Immature natural killer cell (primary cell): Measurements from ENCODE around the gene SHC1. TPM values are rescaled to one million over a fixed set of nuclear protein-coding genes. Genes with fewer than 3 reads are reported as not detected.

ENCODE experiments used
- DNase-seq, 3 donors: peaks; one replicate each; pipeline ENCODE4 v3.0.0; 2022; ENCODE audit warnings: mixed read lengths in 1 of 3
- H3K27ac Mint-ChIP-seq, 6 donors: one replicate each; pipeline ENCODE4 v1.8.0; 2020; ENCODE audit warnings: mixed read lengths in 6 of 6, mild to moderate bottlenecking in 5 of 6, inconsistent platforms in 4 of 6, moderate library complexity in 3 of 6
- H3K27me3 Mint-ChIP-seq, 3 donors: one replicate each; pipeline ENCODE4 v1.8.0; 2020 to 2021; ENCODE audit warnings: low read depth in 3 of 3, mild to moderate bottlenecking in 3 of 3, mixed read lengths in 3 of 3, moderate library complexity in 3 of 3, inconsistent platforms in 1 of 3
- H3K36me3 Mint-ChIP-seq, 3 donors: one replicate each; pipeline ENCODE4 v1.8.0; 2020; ENCODE audit warnings: mixed read lengths in 3 of 3, inconsistent platforms in 2 of 3, mild to moderate bottlenecking in 2 of 3
- H3K4me1 Mint-ChIP-seq, 2 donors: one replicate each; pipeline ENCODE4 v1.8.0; 2020; ENCODE audit warnings: inconsistent platforms in 2 of 2, mild to moderate bottlenecking in 2 of 2, mixed read lengths in 2 of 2, moderate library complexity in 1 of 2
- H3K4me3 Mint-ChIP-seq, 5 donors: one replicate each; pipeline ENCODE4 v1.8.0; 2020; ENCODE audit warnings: mild to moderate bottlenecking in 5 of 5, mixed read lengths in 5 of 5, inconsistent platforms in 3 of 5, moderate library complexity in 3 of 5
- H3K9me3 Mint-ChIP-seq, 6 donors: one replicate each; pipeline ENCODE4 v1.8.0; 2020; ENCODE audit warnings: mild to moderate bottlenecking in 6 of 6, mixed read lengths in 6 of 6, inconsistent platforms in 4 of 6, moderate library complexity in 3 of 6
- polyA plus RNA-seq, 3 donors: library from polyadenylated mRNA; unstranded; fragments of 300-500 nt; fragmentation: Illumina TruSeq; gene quantifications; one replicate each; pipeline ENCODE4 v1.2.3, GENCODE V29; 2021

Gene SHC1
- polyA plus RNA-seq, 3 donors from 2014 or later, result 32.3 to 49.4 (median 42.5) TPM

DNA sequence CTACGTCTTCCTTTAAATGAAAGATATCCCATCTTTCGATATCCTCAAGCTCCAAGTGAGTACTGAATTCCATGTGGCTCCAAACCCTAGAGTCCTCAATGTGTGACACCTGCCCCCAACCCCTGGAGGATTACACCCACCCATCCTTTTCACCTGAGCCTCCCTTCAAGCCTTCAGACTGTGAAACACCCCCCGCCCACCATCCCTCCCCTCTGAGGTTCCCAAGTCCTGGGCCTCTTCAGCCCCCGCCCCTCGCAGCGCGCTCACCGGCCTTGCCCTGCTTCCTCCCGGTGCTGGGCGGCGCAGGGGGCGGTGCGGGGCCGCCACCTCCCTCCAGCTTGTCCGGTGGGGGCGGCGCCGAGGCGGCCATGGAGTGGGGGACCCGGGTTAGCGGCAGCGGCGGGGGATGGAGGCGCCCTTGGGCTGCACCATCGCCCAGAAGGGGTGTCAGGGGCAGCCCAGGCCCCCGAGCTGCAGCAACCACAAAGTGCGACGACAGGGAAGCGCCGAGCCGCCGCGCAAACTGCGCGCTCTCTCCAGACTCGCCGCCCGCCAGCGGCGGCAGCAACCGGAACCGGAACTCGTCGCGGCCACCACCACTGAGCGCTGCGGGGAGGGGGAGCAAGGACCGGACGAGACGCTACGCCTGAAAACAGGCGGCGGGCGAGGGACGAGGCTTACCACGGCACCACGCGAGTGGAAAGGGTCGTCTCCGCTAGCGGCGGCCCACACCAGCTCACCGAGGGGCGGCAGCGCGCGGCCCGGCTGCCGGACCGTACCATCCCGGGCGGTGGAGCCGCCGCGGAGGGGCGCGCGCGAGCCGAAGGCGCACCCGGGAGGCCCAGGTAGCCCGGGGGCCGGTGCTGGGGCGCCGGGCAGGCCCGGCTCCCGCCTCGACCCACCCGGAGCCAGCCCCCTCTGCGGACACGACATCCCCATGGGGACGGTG is 9.1 kb downstream of the SHC1 start, which contains the start of gene PYGO2:
Gene PYGO2, minus strand, starts transcription at position 576 of the 949 bp plus-strand sequence. Its CDS starts 206 bp downstream, at position 370.
- peaks cover 30 to 39% of the 10 kb centered on the region in 2 donors for H3K4me1 Mint-ChIP-seq

DNA sequence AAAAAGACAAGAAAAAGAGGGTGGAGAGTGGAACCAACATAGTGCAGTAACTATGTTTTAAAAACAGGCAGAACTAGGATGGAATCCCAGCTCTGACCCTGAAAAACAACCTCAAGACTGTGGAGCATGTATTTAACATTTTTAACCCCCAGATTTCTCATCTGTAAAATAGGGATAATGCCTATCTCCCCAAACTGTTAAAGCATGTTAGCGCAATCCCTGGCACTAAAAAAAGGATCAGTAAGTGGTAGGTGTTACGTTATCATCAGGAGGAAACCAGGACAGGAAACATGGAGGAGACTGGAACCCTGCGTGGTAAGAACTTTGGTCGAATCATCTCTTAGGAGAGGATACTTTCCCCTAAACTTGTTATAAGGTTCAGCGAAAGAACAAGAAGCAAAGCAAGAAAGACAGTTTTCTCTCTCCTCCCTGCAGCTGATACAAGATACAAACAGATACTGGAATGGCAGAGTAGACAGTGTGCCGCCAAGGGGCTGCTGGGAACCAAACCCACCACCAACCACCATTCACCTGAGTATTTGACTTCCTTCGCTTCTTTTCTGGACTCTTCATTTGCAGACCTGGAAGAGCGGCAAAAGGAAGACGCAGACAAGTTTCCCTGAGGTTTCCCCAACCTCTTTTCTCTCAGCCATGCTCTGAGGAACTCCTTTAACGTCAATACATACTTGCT is 10.0 kb downstream of the SHC1 start:
- Mint-ChIP-seq H3K27ac (peak overlapping the region; percentile 91 to 96 (median 95)), H3K4me1 (peaks cover 39 to 48% of the 10 kb centered on the region in 2 donors), H3K27me3 (peaks cover 6 to 9% (median 6%) of the 10 kb centered on the region in 3 donors), H3K4me3 (peak overlapping the region; percentile 90 to 95 (median 92)), H3K36me3 (peaks cover 0 to 10% (median 10%) of the 10 kb centered on the region in 3 donors), H3K9me3 (no peaks in the 10 kb centered on the region)
- no peak for DNase-seq

More for the DNA sequence above, 9.1 kb downstream of the SHC1 start, which contains the start of gene PYGO2:
- DNase-seq, result peak; percentile 84 to 86 (median 86)
- peak within 1 kb of the TSS; percentile 90 to 95 (median 92) for H3K4me3 Mint-ChIP-seq
- peaks cover 0 to 4% (median 2%) of the 10 kb centered on the region in 3 donors for H3K27me3 Mint-ChIP-seq
- peaks cover 0 to 11% (median 10%) of the 10 kb centered on the region in 3 donors for H3K36me3 Mint-ChIP-seq
- H3K9me3 Mint-ChIP-seq, result no peaks in the 10 kb centered on the region
- peak within 1 kb of the TSS; percentile 91 to 96 (median 95) for H3K27ac Mint-ChIP-seq

DNA sequence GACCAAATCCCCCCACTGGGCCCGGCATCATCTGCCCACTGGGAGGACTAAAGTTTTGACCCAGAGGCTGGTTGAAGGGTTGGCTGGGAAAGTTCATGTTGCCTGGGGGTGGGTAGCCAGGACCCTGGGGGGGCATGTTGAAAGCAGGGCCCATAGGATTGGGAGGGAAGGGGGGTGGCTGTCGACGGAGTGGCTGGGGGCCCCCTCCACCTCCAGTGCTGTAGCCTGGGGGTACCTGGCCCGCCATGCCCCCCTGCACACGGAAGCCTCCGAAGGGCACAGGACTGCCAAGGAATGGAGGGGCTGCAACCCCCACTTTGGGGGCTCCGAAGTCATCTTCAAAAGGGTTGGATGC is 11.1 kb downstream of the SHC1 start:
- H3K4me3 Mint-ChIP-seq, result peak overlapping the region in 3 of 5 donors; percentile 32 to 95 (median 38)
- H3K27me3 Mint-ChIP-seq, result peaks cover 10 to 12% (median 11%) of the 10 kb centered on the region in 3 donors
- DNase-seq, result no peak
- H3K36me3 Mint-ChIP-seq, result peaks cover 0 to 7% (median 4%) of the 10 kb centered on the region in 3 donors
- peak overlapping the region in 2 of 6 donors; percentile 39 to 62 for H3K27ac Mint-ChIP-seq
- H3K4me1 Mint-ChIP-seq, result peaks cover 51 to 59% of the 10 kb centered on the region in 2 donors
- no peaks in the 10 kb centered on the region for H3K9me3 Mint-ChIP-seq

DNA sequence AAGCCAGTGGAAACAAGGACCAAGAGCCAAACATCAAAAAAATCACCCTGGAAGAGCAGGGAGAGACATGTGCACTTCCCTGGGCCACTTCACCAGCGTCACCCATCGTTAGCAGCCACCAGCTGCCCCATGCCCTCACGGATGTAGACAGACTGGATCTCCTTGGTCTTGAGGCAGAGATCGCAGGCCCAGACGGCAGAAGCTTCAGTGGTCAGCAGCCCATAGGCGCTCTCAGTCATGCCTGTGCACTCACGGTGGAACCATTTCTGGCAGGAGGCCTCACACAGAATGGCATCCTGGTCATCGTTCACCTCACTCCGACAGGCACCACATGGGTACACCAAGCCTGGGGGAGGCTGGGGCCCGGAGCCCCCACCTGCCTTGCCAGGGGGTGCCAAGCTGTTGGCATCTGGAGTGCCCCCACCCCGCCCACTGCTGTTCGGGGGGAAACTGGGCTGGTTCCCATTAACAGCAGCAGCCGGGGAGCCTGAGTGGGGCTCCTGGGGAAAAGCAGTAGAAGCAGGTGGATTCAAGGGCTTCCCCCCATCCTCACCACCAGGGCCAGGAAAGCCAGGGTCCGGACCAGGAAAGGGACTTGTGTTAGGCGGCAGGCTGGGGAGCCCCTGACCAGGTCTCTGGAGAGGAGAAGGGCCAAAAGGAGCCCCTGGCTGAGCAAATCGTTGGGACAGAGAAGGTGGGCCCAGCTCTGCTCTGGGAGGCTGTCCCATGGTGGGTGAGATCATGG is 11.7 kb downstream of the SHC1 start:
- DNase-seq, result no peak

DNA sequence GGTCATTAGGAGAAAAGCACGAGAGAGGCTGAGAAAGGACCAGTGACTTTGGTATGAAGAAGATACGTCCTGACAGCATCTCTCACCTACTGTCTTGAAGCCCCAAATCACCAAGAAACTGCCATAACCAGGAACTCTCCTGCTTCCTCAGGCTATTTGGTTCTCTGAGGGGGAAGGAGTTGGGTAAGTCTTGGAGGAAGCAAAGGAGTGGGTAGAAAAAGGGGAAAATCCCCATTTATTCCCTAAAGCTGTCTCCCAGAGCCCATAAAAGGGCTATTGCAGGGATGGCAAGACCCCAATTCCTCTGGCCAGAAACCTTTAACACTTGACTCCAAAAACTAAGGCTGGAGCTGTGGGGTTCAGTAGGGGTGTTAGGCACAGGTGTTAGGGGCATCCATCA is 12.5 kb downstream of the SHC1 start:
- Mint-ChIP-seq H3K27ac (peak overlapping the region in 4 of 6 donors; percentile 34 to 61 (median 46)), H3K4me3 (no peak overlapping the region), H3K9me3 (no peaks in the 10 kb centered on the region), H3K4me1 (peaks cover 63 to 64% of the 10 kb centered on the region in 2 donors), H3K36me3 (no peaks in the 10 kb centered on the region), H3K27me3 (peaks cover 10 to 12% (median 11%) of the 10 kb centered on the region in 3 donors)
- DNase-seq, result no peak

More for the DNA sequence above, 11.7 kb downstream of the SHC1 start:
- H3K27me3 Mint-ChIP-seq, result peaks cover 10 to 12% (median 11%) of the 10 kb centered on the region in 3 donors
- peak overlapping the region in 5 of 6 donors; percentile 19 to 61 (median 50) for H3K27ac Mint-ChIP-seq
- H3K4me3 Mint-ChIP-seq, result peak overlapping the region in 1 of 5 donors; percentile 36
- peaks cover 56 to 63% of the 10 kb centered on the region in 2 donors for H3K4me1 Mint-ChIP-seq
- H3K9me3 Mint-ChIP-seq, result no peaks in the 10 kb centered on the region
- H3K36me3 Mint-ChIP-seq, result peaks cover 0 to 5% (median 4%) of the 10 kb centered on the region in 3 donors

DNA sequence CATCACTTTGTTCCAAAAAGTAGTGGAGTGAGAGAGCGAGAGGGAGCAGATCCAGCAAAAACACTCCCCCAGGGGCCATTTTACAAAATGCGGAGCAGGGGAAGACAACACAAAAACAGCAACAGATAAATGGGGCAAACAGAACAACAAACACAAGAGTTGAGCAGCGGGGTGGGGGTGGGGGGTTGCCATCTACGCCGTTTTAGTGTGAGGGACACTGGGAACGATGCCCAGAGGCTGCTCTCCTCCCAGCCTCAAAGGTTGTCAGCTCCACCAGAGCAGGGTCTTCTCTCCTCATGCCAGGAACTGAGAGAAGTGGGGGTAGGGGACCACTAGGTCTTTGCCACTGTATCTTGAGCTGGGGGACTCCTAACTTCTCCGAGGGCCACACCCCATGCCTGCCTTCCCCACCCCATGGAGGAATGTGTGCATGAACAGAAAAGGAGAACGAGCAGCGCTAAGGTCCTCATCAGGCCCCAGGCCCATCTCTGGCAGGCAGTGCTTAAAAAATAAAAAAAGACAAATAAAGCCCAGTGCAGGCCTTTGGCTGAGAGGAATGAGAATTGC is 13.4 kb downstream of the SHC1 start:
- DNase-seq, result no peak
- Mint-ChIP-seq H3K4me3 (peak overlapping the region in 4 of 5 donors; percentile 44 to 50 (median 46)), H3K4me1 (peaks cover 65% of the 10 kb centered on the region in 2 donors), H3K27ac (peak overlapping the region; percentile 34 to 99 (median 92)), H3K27me3 (peaks cover 11 to 13% (median 11%) of the 10 kb centered on the region in 3 donors), H3K9me3 (no peaks in the 10 kb centered on the region), H3K36me3 (no peaks in the 10 kb centered on the region)

DNA sequence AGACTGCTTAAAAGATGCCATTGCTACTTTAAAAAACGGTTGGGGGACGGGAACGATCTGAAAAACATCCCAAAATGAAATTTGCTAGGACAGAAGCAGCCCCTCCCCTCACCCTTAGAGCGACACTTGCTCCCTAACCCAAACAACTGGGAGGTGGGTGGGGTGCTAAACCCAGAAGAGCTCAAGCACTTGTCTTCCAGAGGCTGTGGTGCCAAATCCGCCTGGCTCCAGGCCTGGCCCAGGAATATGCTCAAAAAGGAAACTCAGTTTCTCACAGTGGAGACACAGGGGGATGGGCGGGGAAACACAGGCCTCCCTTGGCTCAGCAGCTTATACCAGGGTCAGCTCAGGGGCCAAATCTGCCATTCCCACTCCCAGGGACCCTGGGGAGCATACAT is 14.0 kb downstream of the SHC1 start:
- no peaks in the 10 kb centered on the region for H3K36me3 Mint-ChIP-seq
- H3K4me3 Mint-ChIP-seq, result peak overlapping the region; percentile 93 to 97 (median 95)

DNA sequence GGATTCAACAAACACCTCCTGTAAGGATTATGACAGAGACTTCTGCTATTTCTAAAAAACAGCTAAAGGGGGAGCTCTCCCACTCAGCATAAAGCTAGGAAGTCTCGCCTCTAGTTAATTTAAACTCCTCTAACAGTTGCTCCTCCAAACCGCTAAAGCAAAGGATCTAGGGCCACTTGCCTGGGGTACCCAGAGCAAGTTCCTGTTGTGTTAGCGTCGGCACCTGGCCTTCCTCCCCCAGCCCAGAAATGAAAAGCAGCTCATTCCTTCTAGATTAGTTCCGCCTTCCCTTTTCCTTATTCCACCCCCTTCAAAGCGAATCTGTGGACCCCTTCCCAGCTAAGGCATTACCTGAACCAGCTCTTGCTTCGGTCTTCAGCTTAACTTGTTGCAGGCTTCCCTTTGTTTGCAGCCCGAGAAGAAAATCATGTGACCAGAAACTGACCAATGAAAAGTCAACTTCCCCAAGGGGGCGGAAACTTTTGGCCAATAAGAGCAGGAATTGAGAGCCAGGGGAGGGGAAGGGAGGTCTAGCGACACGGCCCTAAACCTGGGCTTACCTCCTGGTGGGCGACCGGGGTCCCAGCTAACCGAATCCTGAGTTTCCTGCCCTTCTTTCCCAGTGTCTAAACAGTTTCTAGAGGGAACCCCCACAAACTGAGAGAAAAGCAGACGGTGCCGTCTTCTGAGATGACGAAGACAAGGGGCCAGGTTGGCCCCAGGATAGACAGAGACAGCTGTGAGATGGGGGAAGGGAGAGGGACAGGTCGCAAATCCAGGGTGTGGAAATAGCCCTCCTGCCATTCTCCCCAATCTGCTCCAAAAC is 14.6 kb downstream of the SHC1 start, which contains the start of gene PBXIP1:
Gene PBXIP1, minus strand, starts transcription at position 382 of the 826 bp plus-strand sequence. CDS start 2,378 bp downstream, outside the sequence.
- peak within 1 kb of the TSS; percentile 92 to 100 (median 98) for H3K27ac Mint-ChIP-seq
- no peaks in the 10 kb centered on the region for H3K9me3 Mint-ChIP-seq
- peak; percentile 92 to 93 (median 92) for DNase-seq
- peak within 1 kb of the TSS; percentile 93 to 97 (median 95) for H3K4me3 Mint-ChIP-seq
- peaks cover 66 to 68% of the 10 kb centered on the region in 2 donors for H3K4me1 Mint-ChIP-seq
- H3K36me3 Mint-ChIP-seq, result no peaks in the 10 kb centered on the region
- H3K27me3 Mint-ChIP-seq, result peaks cover 11 to 13% (median 12%) of the 10 kb centered on the region in 3 donors

More for the DNA sequence above, 14.0 kb downstream of the SHC1 start:
- Mint-ChIP-seq H3K9me3 (no peaks in the 10 kb centered on the region), H3K27me3 (peaks cover 11 to 13% (median 12%) of the 10 kb centered on the region in 3 donors), H3K27ac (peak overlapping the region; percentile 92 to 100 (median 98)), H3K4me1 (peaks cover 68 to 69% of the 10 kb centered on the region in 2 donors)
- DNase-seq, result no peak

DNA sequence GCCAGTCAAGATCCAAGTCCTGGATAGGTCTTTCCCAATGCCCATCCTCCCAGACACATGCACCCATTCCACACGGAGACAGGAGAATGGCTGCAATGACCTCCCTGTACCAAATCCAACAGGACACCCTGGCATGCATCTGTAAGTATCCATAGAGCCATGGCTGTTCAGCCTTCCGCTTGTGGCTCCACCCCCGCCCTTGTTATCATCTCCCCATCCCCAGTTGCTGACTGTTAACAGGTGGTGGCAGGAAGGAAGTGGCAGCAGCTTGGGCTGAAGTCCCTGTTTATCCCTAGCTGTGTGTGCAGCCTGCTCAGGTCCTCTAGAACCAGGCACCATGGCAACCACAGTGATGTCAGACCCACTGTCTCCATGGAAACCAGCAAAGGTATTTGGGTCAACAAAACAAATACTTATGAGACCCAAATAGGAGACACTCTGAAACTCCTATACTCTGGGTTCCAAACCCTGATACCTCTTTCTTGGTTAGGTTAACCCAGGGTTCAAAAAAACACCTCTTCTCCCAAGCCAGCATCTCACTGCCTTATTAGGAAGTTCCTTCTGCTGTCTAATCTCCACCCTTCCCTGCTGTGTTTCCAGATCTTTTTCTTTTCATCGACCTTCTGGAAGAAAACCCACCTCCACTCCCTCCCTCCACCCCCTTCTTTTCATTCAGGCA is 15.4 kb downstream of the SHC1 start:
- Mint-ChIP-seq H3K27ac (peak overlapping the region; percentile 92 to 100 (median 98)), H3K9me3 (no peaks in the 10 kb centered on the region)

DNA sequence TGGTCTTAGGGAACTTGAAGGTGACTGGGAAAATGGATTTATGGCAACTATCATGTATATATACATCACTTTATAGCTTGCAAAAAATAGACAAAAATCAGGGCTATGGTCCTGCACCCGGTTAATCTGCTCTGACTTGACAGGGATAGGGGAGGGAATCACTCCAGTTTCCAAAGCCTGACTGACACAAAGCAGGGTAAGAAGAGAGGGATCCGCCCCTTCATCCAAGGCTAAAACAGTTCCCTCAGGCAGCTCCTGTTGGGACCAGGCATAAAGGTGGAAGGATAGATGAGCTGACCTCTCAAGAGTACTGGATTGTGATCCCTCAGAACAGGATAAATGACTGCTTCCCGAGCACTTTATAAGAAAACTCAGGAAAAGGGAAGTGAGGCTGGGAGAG is 16.0 kb downstream of the SHC1 start:
- Mint-ChIP-seq H3K27ac (peak overlapping the region; percentile 92 to 100 (median 98)), H3K27me3 (peaks cover 9 to 15% (median 13%) of the 10 kb centered on the region in 3 donors), H3K4me3 (peak overlapping the region; percentile 93 to 97 (median 95)), H3K36me3 (peaks cover 0 to 4% (median 0%) of the 10 kb centered on the region in 3 donors), H3K4me1 (peaks cover 63 to 64% of the 10 kb centered on the region in 2 donors), H3K9me3 (no peaks in the 10 kb centered on the region)
- DNase-seq, result no peak

More for the DNA sequence above, 15.4 kb downstream of the SHC1 start:
- peak overlapping the region; percentile 93 to 97 (median 95) for H3K4me3 Mint-ChIP-seq
- H3K4me1 Mint-ChIP-seq, result peaks cover 65% of the 10 kb centered on the region in 2 donors
- H3K27me3 Mint-ChIP-seq, result peaks cover 9 to 15% (median 13%) of the 10 kb centered on the region in 3 donors
- DNase-seq, result peak; percentile 83 to 90 (median 87)
- peaks cover 0 to 4% (median 0%) of the 10 kb centered on the region in 3 donors for H3K36me3 Mint-ChIP-seq

DNA sequence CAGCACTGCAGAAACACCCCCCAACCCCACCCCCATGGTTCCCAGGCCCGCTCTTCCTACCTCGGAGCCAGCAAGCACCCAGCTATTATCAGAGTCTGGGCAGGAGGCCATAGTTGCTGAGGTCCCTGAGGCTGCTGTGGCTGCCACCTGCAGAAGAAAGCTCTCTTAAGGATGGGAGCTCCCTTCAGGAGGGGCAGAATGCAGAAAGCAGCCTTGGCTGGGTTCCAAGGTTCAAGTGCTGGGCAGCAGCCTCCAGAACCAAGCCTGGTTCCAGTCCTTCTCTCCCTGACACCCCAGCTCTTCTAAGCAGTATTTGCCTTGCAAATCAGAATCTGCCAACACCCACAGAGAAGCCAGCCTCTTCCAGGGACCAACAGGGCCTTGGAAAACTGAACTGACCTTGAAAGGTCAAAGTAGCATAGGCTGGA is 16.9 kb downstream of the SHC1 start:
- peaks cover 11 to 15% (median 13%) of the 10 kb centered on the region in 3 donors for H3K27me3 Mint-ChIP-seq
- no peaks in the 10 kb centered on the region for H3K9me3 Mint-ChIP-seq
- H3K36me3 Mint-ChIP-seq, result peaks cover 1 to 7% (median 6%) of the 10 kb centered on the region in 3 donors
- peak overlapping the region in 4 of 5 donors; percentile 12 to 97 (median 64) for H3K4me3 Mint-ChIP-seq
- peak overlapping the region; percentile 64 to 100 (median 98) for H3K27ac Mint-ChIP-seq
- no peak for DNase-seq
- peaks cover 63 to 64% of the 10 kb centered on the region in 2 donors for H3K4me1 Mint-ChIP-seq
